Epithelial cell of esophagus (primary cell): Measurements from ENCODE around the gene FLVCR2.

Source experiments
- DNase-seq: peaks from one replicate; pipeline ENCODE4 v3.0.0; 2010; ENCODE audit warnings: low read depth
- H3K4me3 ChIP-seq: 2 replicates; pipeline ENCODE4 v1.5.1; 2011; ENCODE audit warnings: mild to moderate bottlenecking, low read length, control low read depth
- TF ChIP-seq, protein P1 (sequence below): IDR thresholded peaks from 2 replicates; pipeline ENCODE4 v1.5.1; 2011; ENCODE audit warnings: low read depth, mild to moderate bottlenecking, low read length, control low read depth, inconsistent platforms; ENCODE audit not compliant: insufficient read depth; ENCODE audit errors: missing control alignments

FLVCR2 gene

DNA sequence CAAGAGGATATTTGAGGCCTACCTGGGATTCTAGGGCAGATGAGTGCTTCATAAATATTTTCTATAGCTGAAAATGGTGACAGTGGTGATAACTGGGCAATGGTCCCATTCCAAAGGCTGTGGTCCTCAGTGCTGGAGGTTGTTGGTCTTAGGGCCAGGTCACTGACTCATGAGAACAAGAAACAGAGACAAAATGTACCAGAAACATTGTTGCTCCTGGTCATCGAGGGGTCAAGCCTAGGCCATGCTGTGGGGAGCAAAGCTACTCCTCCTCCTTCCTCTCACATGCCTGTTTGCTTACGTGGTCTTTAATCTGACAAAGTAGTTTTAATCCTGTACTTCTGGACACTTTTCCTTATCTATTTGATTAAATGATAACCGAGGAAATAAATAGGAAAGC, 48.4 kb downstream of the FLVCR2 start:
- DNase-seq, result no peak
- no peak overlapping the region for H3K4me3 ChIP-seq
- TF ChIP-seq, protein P1, sequence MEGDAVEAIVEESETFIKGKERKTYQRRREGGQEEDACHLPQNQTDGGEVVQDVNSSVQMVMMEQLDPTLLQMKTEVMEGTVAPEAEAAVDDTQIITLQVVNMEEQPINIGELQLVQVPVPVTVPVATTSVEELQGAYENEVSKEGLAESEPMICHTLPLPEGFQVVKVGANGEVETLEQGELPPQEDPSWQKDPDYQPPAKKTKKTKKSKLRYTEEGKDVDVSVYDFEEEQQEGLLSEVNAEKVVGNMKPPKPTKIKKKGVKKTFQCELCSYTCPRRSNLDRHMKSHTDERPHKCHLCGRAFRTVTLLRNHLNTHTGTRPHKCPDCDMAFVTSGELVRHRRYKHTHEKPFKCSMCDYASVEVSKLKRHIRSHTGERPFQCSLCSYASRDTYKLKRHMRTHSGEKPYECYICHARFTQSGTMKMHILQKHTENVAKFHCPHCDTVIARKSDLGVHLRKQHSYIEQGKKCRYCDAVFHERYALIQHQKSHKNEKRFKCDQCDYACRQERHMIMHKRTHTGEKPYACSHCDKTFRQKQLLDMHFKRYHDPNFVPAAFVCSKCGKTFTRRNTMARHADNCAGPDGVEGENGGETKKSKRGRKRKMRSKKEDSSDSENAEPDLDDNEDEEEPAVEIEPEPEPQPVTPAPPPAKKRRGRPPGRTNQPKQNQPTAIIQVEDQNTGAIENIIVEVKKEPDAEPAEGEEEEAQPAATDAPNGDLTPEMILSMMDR, result no peak

DNA sequence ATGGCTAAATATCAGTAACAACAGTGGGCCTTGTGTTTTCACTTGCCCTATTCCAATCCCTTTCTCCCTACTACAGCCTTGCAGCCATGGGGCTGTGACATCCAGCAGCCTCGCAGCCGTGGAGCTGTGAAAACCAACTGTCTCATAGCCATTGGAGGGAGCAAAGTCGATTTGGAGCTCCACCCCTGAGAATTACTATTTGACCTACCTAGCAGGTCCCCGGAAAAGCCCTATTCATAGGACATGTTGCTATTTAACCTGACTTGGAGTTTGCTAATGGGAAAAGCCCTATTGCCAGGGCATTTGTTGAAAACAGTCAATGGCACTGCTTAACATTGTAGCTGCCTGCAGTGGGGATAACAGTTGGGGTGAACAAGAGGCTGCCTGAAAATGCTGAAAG, 49.0 kb downstream of the FLVCR2 start:
- H3K4me3 ChIP-seq, result no peak overlapping the region
- DNase-seq, result no peak
- TF ChIP-seq, protein P1, result no peak

DNA sequence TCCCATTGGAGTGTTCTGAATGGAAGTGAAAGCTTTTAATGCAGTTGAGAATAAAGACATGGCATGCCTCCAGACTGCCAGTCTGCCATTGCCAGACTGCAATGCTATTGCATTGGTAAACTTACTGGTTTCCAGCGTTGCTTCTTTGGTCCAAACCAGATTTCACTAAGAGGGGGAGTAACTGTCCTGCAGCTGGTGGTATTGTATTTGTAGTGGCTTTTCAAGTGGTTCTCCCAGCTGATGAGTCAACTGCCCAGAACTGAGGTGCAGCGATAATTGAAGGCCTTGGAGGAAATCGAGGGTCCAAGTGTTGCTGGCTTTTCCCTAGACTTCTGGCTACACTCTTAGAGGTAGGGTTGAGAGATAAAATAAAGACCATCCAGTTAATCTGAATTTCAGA, 50.4 kb downstream of the FLVCR2 start:
- TF ChIP-seq, protein P1, result no peak

DNA sequence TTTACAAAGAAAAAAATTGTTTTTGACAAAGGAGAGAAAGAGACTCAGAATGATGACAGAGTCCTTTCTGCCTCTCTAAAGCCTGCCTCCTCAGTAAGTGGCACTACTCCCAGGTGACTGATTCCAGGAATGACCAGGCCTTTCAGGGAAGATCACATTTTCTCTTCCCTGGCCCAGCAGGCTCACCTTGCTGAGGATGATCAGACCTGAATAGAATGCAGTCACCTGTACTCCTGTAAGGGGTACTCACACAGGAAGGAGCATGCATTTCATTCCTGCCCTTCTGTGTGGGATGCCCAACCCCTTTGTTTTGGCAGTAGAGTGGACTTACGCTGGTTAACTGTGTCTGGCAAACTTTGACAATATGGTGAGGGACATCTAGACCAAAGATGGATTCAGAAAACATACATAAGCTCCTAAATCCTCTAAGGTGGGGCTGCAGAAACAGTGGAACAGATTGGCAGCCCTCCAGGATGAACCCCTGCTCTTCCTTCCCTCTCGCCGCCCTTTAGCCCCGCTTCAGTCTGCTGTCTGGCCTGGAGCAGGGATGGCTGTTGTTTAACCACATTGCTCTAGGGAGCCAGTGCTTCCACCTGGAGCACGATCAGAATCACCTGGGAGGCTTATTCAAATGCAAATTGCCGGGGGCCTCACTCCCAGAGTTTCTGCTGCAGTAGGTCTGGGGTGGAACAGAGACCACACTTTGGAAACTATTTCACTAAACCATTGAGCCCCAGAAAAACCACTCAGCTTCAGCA, 52.5 kb downstream of the FLVCR2 start:
- TF ChIP-seq, protein P1, result no peak
- DNase-seq, result no peak
- no peak overlapping the region for H3K4me3 ChIP-seq

More for the DNA sequence above, 50.4 kb downstream of the FLVCR2 start:
- no peak overlapping the region for H3K4me3 ChIP-seq
- no peak for DNase-seq

DNA sequence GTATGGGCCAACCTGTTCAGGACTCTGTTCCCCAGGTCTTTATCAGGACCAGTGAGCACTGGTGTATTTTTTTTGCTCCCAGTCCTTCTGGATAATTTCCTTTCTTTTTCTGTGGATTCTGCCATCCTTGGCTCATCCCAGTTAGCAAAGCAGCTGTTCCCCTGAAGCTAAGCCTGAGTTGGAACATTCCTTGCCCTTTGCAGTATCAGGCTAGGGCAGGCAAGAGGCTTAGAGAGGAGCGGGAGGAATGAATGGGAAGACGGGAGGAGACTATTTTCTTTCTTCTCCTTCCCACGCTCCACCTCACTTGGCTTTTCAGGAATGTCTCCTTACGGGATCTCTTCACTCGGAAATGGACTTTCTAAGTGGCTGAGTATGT, 53.0 kb downstream of the FLVCR2 start:
- TF ChIP-seq, protein P1, result no peak
- no peak overlapping the region for H3K4me3 ChIP-seq
- DNase-seq, result no peak

DNA sequence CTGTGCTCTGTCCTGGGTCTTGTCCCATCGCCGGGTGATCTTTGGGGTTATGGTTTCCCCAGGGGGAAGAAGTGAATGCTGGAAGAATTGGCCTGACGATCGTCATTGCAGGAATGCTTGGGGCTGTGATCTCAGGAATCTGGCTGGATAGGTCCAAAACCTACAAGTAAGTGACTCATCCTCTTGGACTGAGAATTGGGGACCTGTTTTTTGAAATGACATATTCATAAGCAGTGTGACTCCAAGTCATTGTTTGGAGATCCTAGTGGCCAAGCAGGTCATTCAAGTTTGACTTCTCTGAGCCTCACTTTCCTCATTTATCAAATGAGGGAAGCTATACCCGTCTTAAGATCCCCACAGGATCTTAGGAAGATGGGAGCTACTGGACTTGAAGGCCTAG, 56.4 kb downstream of the FLVCR2 start:
- DNase-seq, result peak; percentile 63
- TF ChIP-seq, protein P1, result no peak
- H3K4me3 ChIP-seq, result no peak overlapping the region

DNA sequence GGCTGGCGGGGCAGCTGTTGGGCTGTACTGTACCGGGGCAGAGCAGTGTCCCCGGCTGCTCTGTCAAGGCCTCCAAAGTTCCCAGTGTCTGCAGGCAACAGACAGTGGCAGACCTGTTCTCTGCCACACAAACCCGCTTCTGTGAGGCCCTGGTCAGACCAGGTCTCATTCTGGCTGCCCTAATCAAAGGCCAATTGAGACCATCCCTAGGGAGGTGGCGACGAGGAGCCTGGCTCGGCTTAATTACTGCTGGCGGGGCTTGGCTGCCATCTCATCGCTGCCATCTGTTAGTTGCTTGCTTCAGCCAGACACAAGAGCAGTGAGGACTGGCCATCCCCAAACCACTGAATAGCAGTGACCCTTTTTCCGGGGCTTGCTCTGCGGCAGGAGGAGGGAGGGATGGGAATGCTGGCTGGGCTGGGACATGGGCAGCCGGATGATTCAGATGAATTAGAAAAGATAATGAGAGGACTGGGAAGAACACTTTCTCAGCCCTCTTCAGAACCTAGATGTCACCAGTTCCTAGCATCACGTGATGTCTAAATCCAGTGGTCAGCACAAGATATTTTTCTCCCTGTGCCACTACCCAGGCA, 57.8 kb downstream of the FLVCR2 start:
- TF ChIP-seq, protein P1, result no peak
- DNase-seq, result no peak
- H3K4me3 ChIP-seq, result no peak overlapping the region
